HuH-7.5 (cell line): ENCODE results near the gene IQGAP2.
"Not testable (repeated sequence)": the region's sequence is repeated elsewhere in the genome, so short reads cannot be mapped to it uniquely, and the experiment has no call there.

ENCODE experiments used
- DNase-seq: peaks from one replicate; pipeline ENCODE4 v3.0.0; 2011; ENCODE audit warnings: low spot score

The IQGAP2 gene

GRCh38 chr5:76504901-76505564, 101.9 kb downstream of the IQGAP2 start:
- DNase-seq: no peak

- no peak for DNase-seq
Observed at GRCh38 chr5:76513476-76513875, 110.4 kb downstream of the IQGAP2 start.

- DNase-seq: no peak
Observed at GRCh38 chr5:76514292-76514691, 111.2 kb downstream of the IQGAP2 start.

GRCh38 chr5:76514713-76515112, 111.6 kb downstream of the IQGAP2 start:
- DNase-seq: no peak

GRCh38 chr5:76517334-76517733, 114.2 kb downstream of the IQGAP2 start:
- DNase-seq: no peak

- DNase-seq: not testable (repeated sequence)
Observed at GRCh38 chr5:76518246-76518645, 115.2 kb downstream of the IQGAP2 start.

GRCh38 chr5:76521240-76521758, 118.2 kb downstream of the IQGAP2 start:
- no peak for DNase-seq

GRCh38 chr5:76522103-76522935, 119.2 kb downstream of the IQGAP2 start:
- peak; percentile 34 for DNase-seq

GRCh38 chr5:76524101-76524835, 121.2 kb downstream of the IQGAP2 start:
- DNase-seq: no peak

- no peak for DNase-seq
Observed at GRCh38 chr5:76524868-76525267, 121.8 kb downstream of the IQGAP2 start.

GRCh38 chr5:76525956-76526355, 122.9 kb downstream of the IQGAP2 start:
- DNase-seq: no peak

GRCh38 chr5:76526950-76527583, 124.0 kb downstream of the IQGAP2 start:
- DNase-seq: no peak

- no peak for DNase-seq
Observed at GRCh38 chr5:76527685-76528161, 124.6 kb downstream of the IQGAP2 start.

- DNase-seq: no peak
Observed at GRCh38 chr5:76528547-76529331, 125.7 kb downstream of the IQGAP2 start.

GRCh38 chr5:76529464-76530344, 126.6 kb downstream of the IQGAP2 start:
- DNase-seq: no peak

GRCh38 chr5:76532052-76532451, 129.0 kb downstream of the IQGAP2 start:
- no peak for DNase-seq

GRCh38 chr5:76532973-76533372, 129.9 kb downstream of the IQGAP2 start:
- no peak for DNase-seq

GRCh38 chr5:76535577-76535976, 132.5 kb downstream of the IQGAP2 start:
- no peak for DNase-seq

GRCh38 chr5:76537073-76537543, 134.0 kb downstream of the IQGAP2 start:
- no peak for DNase-seq

- DNase-seq: no peak
Observed at GRCh38 chr5:76542241-76542640, 139.2 kb downstream of the IQGAP2 start.
